Thyroid gland (tissue), 4 donors: ENCODE data around the gene RAVER2. TPM values are rescaled to one million over a fixed set of nuclear protein-coding genes. Genes with fewer than 3 reads are reported as not detected.

Experiments used
- DNase-seq, 2 donors: peaks; one replicate each; pipeline ENCODE4 v3.0.0-alpha.2; 2019
- H3K27ac ChIP-seq, 3 donors: fragments of 200-600 bp; sonication (generic); 1 replicate in 2 of 3; 2 replicates in 1 of 3; pipeline ENCODE4 v1.5.1; 2016 to 2019; ENCODE audit warnings: mild to moderate bottlenecking in 1 of 3, moderate library complexity in 1 of 3
- H3K27me3 ChIP-seq: fragments of 200-600 bp; sonication (generic); one replicate; pipeline ENCODE4 v1.5.1; 2019
- H3K36me3 ChIP-seq, 2 donors: fragments of 200-600 bp; sonication (generic); one replicate each; pipeline ENCODE4 v1.5.1; 2016 to 2019
- H3K4me1 ChIP-seq, 2 donors: fragments of 200-600 bp; sonication (generic); one replicate each; pipeline ENCODE4 v1.5.1; 2017 to 2019
- H3K4me3 ChIP-seq, 3 donors: fragments of 200-600 bp; sonication (generic); replicated peaks in 1 of 3; 1 replicate in 2 of 3; 2 replicates in 1 of 3; pipeline ENCODE4 v1.5.1; 2016; ENCODE audit warnings: mild to moderate bottlenecking in 1 of 3
- H3K9me3 ChIP-seq: fragments of 200-600 bp; sonication (generic); one replicate; pipeline ENCODE4 v1.5.1; 2017
- CTCF ChIP-seq, 6 experiments: fragments of 200-600 bp in 3 of 6; fragments of 450-650 bp in 3 of 6; sonication (generic) in 3 of 6; IDR thresholded peaks; one replicate each; pipeline ENCODE4 v1.5.1; 2016 to 2019; ENCODE audit warnings: antibody characterized with exemption in 6 of 6, mild to moderate bottlenecking in 2 of 6, inconsistent platforms in 1 of 6, moderate library complexity in 1 of 6
- POLR2A ChIP-seq, 2 donors: fragments of 450-650 bp; IDR thresholded peaks; one replicate each; pipeline ENCODE4 v1.6.1; 2017; ENCODE audit warnings: antibody characterized with exemption in 2 of 2, mild to moderate bottlenecking in 2 of 2, moderate library complexity in 1 of 2
- WGBS, 2 donors: methylation state at CpG; one replicate each; pipeline ENCODE4 v1.1.5; 2017; 5-methylcytosine and 5-hydroxymethylcytosine counted together
- intact Hi-C: fragments of 100-400 bp; cut with DNase I; formaldehyde crosslinking; loops from one replicate; pipeline ENCODE4 v1.15.1; 2023
- total RNA-seq, 4 donors: library from RNA; depleted of rRNA; stranded (reverse); fragments of >200 nt; gene quantifications; one replicate each; pipeline ENCODE4 v1.2.3, GENCODE V29; 2016

The RAVER2 gene
- total RNA-seq, 4 donors from 2014 or later, result 12.6 to 13.6 (median 13.2) TPM

GRCh38 chr1:64836802-64837201, 91.9 kb downstream of the RAVER2 start:
- WGBS, 2 donors, result 89 to 92% methylated on average over 8 of the region's 8 CpGs
- peaks cover 60 to 62% of the 10 kb centered on the region in 2 donors for H3K36me3 ChIP-seq
- H3K27me3 ChIP-seq, result no peaks in the 10 kb centered on the region
- no peak overlapping the region for H3K27ac ChIP-seq
- H3K9me3 ChIP-seq, result no peaks in the 10 kb centered on the region
- no peak overlapping the region for H3K4me3 ChIP-seq
- intact Hi-C loops, result no loop called here
- no peak for TF ChIP-seq CTCF (IDR thresholded peaks at IDR 0.05)
- TF ChIP-seq POLR2A (IDR thresholded peaks at IDR 0.05), result no peak
- peaks cover 0 to 3% of the 10 kb centered on the region in 2 donors for H3K4me1 ChIP-seq
- no peak for DNase-seq

GRCh38 chr1:64838486-64838885, 93.6 kb downstream of the RAVER2 start:
- Histone ChIP-seq H3K9me3 (no peaks in the 10 kb centered on the region), H3K4me3 (no peak overlapping the region), H3K36me3 (peaks cover 53 to 54% of the 10 kb centered on the region in 2 donors), H3K4me1 (peaks cover 0 to 9% of the 10 kb centered on the region in 2 donors), H3K27me3 (no peaks in the 10 kb centered on the region), H3K27ac (no peak overlapping the region)
- intact Hi-C loops, result no loop called here
- TF ChIP-seq CTCF (IDR thresholded peaks at IDR 0.05) (no peak), POLR2A (IDR thresholded peaks at IDR 0.05) (no peak)
- 93 to 94% methylated on average over 7 of the region's 7 CpGs for WGBS, 2 donors
- DNase-seq, result no peak

GRCh38 chr1:64839261-64839660, 94.4 kb downstream of the RAVER2 start:
- H3K36me3 ChIP-seq, result peaks cover 49 to 55% of the 10 kb centered on the region in 2 donors
- DNase-seq, result no peak

GRCh38 chr1:64839732-64840405, 95.0 kb downstream of the RAVER2 start:
- DNase-seq, result no peak
- Histone ChIP-seq H3K9me3 (no peaks in the 10 kb centered on the region), H3K4me3 (no peak overlapping the region), H3K27me3 (no peaks in the 10 kb centered on the region), H3K4me1 (peaks cover 0 to 6% of the 10 kb centered on the region in 2 donors), H3K27ac (no peak overlapping the region), H3K36me3 (peaks cover 49 to 57% of the 10 kb centered on the region in 2 donors)
- TF ChIP-seq CTCF (IDR thresholded peaks at IDR 0.05) (no peak), POLR2A (IDR thresholded peaks at IDR 0.05) (no peak)
- intact Hi-C loops, result no loop called here
- WGBS, 2 donors, result 91 to 97% methylated on average over 15 of the region's 15 CpGs

More at GRCh38 chr1:64839261-64839660, 94.4 kb downstream of the RAVER2 start:
- 93% methylated on average over 5 of the region's 5 CpGs for WGBS, 2 donors
- TF ChIP-seq CTCF (IDR thresholded peaks at IDR 0.05) (no peak), POLR2A (IDR thresholded peaks at IDR 0.05) (no peak)
- Histone ChIP-seq H3K4me1 (peaks cover 0 to 7% of the 10 kb centered on the region in 2 donors), H3K27me3 (no peaks in the 10 kb centered on the region), H3K27ac (no peak overlapping the region), H3K9me3 (no peaks in the 10 kb centered on the region), H3K4me3 (no peak overlapping the region)
- intact Hi-C loops, result no loop called here

- intact Hi-C loops, result no loop called here
- peak overlapping the region in 2 of 3 donors; percentile 14 to 22 for H3K27ac ChIP-seq
- no peak for DNase-seq
- no peak for TF ChIP-seq POLR2A (IDR thresholded peaks at IDR 0.05)
- TF ChIP-seq CTCF (IDR thresholded peaks at IDR 0.05), result no peak
- no peak overlapping the region for H3K4me3 ChIP-seq
- peaks cover 0 to 6% of the 10 kb centered on the region in 2 donors for H3K4me1 ChIP-seq
- no peaks in the 10 kb centered on the region for H3K9me3 ChIP-seq
- 80 to 89% methylated on average over 6 of the region's 6 CpGs for WGBS, 2 donors
- H3K27me3 ChIP-seq, result no peaks in the 10 kb centered on the region
- peaks cover 43 to 55% of the 10 kb centered on the region in 2 donors for H3K36me3 ChIP-seq
Observed at GRCh38 chr1:64841330-64842065, 96.6 kb downstream of the RAVER2 start.
